NCI-H2227 (cell line): Measurements from ENCODE around the gene EPHA6.
"Not testable (repeated sequence)": the region's sequence is repeated elsewhere in the genome, so short reads cannot be mapped to it uniquely, and the experiment has no call there.

Experiments used
- DNase-seq: peaks from one replicate; lab custom pipeline; 2025; ENCODE audit not compliant: unreplicated experiment; lab: John Stamatoyannopoulos, UW

EPHA6 gene

GRCh38 chr3:97576221-97576620, 761.8 kb downstream of the EPHA6 start:
- no peak for DNase-seq

- DNase-seq, result peak; percentile 42
These were observed 765.0 kb downstream of the EPHA6 start for GRCh38 chr3:97579365-97579764.

GRCh38 chr3:97610626-97611025, 796.2 kb downstream of the EPHA6 start:
- DNase-seq, result no peak

- no peak for DNase-seq
These were observed 798.2 kb downstream of the EPHA6 start for GRCh38 chr3:97612632-97613031.

GRCh38 chr3:97613139-97613538, 798.7 kb downstream of the EPHA6 start:
- DNase-seq, result peak; percentile 30

GRCh38 chr3:97620514-97620913, 806.1 kb downstream of the EPHA6 start:
- not testable (repeated sequence) for DNase-seq

- no peak for DNase-seq
These were observed 822.1 kb downstream of the EPHA6 start for GRCh38 chr3:97636465-97636864.

- no peak for DNase-seq
These were observed 832.5 kb downstream of the EPHA6 start for GRCh38 chr3:97646932-97647331.

GRCh38 chr3:97647441-97647982, 833.1 kb downstream of the EPHA6 start:
- no peak for DNase-seq

GRCh38 chr3:97655971-97656370, 841.6 kb downstream of the EPHA6 start:
- DNase-seq, result no peak

GRCh38 chr3:97656638-97657037, 842.2 kb downstream of the EPHA6 start:
- no peak for DNase-seq

GRCh38 chr3:97658668-97659285, 844.4 kb downstream of the EPHA6 start:
- peak; percentile 52 for DNase-seq

GRCh38 chr3:97662264-97662663, 847.9 kb downstream of the EPHA6 start:
- DNase-seq, result no peak

GRCh38 chr3:97662762-97663161, 848.4 kb downstream of the EPHA6 start:
- DNase-seq, result no peak

- no peak for DNase-seq
These were observed 851.5 kb downstream of the EPHA6 start for GRCh38 chr3:97665896-97666295.

GRCh38 chr3:97670952-97671351, 856.6 kb downstream of the EPHA6 start:
- DNase-seq, result no peak

GRCh38 chr3:97673357-97673997, 859.1 kb downstream of the EPHA6 start:
- no peak for DNase-seq

- no peak for DNase-seq
These were observed 860.1 kb downstream of the EPHA6 start for GRCh38 chr3:97674461-97674860.

GRCh38 chr3:97680210-97680609, 865.8 kb downstream of the EPHA6 start:
- DNase-seq, result no peak

- DNase-seq, result no peak
These were observed 866.3 kb downstream of the EPHA6 start for GRCh38 chr3:97680696-97681095.

- no peak for DNase-seq
These were observed 870.1 kb downstream of the EPHA6 start for GRCh38 chr3:97684490-97684889.

GRCh38 chr3:97686258-97686657, 871.9 kb downstream of the EPHA6 start:
- DNase-seq, result no peak

GRCh38 chr3:97687734-97688133, 873.3 kb downstream of the EPHA6 start:
- DNase-seq, result no peak
